Uterus (tissue), 2 donors: Measurements from ENCODE around the gene BNC2.

Experiments
- POLR2A ChIP-seq, 2 donors: fragments of 450-650 bp; IDR thresholded peaks; one replicate each; pipeline ENCODE4 v1.6.1; 2016; ENCODE audit warnings: antibody characterized with exemption in 2 of 2, mild to moderate bottlenecking in 1 of 2, moderate library complexity in 1 of 2
- TF ChIP-seq, protein P1 (sequence below), 4 experiments: fragments of 200-600 bp in 2 of 4; fragments of 450-650 bp in 2 of 4; sonication (generic) in 2 of 4; IDR thresholded peaks; one replicate each; pipeline ENCODE4 v1.5.1; 2016 to 2019; ENCODE audit warnings: antibody characterized with exemption in 4 of 4, mild to moderate bottlenecking in 2 of 4, moderate library complexity in 1 of 4

DNA sequence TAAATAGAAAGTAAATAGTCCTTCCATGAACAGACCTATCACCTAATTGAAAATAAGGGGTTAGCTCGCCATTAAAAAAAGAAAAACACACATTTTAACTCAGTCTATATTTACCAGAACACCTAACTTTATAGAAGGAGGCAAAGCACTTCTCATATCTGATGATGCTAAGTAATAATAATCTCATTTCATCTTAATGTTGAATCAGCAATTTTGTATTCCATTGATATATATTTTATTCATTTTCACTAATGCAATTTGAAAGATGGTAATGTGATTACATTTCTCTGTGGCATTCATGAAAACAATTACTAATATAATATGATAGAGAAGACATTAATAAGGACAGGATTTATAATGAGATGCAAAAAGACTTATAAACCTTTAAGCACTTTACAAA is 276.7 kb downstream of the BNC2 start:
- TF ChIP-seq POLR2A (IDR thresholded peaks at IDR 0.05), result no peak
- TF ChIP-seq, protein P1, sequence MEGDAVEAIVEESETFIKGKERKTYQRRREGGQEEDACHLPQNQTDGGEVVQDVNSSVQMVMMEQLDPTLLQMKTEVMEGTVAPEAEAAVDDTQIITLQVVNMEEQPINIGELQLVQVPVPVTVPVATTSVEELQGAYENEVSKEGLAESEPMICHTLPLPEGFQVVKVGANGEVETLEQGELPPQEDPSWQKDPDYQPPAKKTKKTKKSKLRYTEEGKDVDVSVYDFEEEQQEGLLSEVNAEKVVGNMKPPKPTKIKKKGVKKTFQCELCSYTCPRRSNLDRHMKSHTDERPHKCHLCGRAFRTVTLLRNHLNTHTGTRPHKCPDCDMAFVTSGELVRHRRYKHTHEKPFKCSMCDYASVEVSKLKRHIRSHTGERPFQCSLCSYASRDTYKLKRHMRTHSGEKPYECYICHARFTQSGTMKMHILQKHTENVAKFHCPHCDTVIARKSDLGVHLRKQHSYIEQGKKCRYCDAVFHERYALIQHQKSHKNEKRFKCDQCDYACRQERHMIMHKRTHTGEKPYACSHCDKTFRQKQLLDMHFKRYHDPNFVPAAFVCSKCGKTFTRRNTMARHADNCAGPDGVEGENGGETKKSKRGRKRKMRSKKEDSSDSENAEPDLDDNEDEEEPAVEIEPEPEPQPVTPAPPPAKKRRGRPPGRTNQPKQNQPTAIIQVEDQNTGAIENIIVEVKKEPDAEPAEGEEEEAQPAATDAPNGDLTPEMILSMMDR (IDR thresholded peaks at IDR 0.05), result no peak
